ENCODE measurements around the gene ZNHIT3.
"Not testable (repeated sequence)": the region's sequence is repeated elsewhere in the genome, so short reads cannot be mapped to it uniquely, and the experiment has no call there.

Gene ZNHIT3

DNA sequence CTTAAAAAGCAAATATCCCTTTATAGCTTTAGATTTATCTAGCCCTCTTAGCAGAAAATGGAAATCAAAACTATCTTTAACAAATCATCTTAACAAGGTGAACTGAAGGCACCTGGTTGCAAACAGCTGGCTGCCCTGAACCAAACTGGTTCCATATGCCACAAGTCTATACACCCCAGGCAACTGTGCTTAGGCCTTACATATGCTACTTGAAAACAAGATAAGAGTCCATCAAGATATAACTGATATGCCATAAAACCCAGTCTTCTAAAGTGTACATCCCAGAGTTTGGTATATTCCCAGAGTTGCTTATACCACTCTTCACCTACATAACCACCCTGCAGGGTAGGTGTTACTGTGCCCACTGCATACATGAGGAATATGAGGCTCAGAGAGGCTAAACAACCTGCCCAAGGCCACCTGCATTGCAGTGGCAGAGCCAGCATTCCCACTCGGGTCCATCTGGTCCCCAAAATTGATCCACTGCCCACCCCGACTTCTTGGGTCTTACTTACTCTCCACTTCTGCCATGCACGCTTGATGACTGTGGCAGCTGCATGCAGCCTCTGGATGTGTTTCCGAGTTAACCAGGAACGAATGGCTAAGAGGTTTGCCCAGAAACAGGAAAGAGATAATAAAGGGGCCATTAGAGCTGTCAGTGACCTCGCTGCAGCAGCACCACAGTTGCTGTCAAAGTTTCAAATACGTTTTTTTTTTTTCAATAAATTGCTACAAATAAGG is 12.2 kb downstream of the ZNHIT3 start:
- no peak for FAIRE-seq
- no peak for DNase-seq (ENCODE audit: insufficient read length, low spot score)
- TF ChIP-seq POLR2A (IDR thresholded peaks at IDR 0.05; ENCODE audit: low read depth, low read length): no peak

DNA sequence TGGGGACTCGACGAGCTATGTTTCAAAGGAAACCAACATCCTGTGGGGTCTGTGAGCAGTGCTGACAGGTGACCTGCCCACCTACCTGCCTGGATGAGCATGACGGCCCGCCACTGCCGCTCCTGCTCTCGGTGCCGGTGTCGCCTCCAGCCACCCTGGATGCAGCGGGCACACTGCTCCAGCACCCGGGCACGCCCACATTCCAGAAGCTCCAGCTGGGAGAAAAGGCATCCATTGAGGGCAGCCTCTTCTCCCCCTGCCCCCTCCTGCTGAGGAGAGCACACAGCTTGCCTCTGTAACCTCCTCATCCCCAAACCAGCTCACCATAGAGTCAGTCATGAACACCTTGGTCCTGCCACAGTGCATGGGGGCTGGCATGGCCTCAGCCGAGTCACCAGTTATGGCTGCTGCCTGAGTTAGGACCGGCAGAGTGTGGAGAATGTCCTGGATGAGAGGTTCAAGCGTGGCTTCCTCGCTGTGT is 14.3 kb downstream of the ZNHIT3 start:
- DNase-seq (ENCODE audit: insufficient read length, low spot score) (no peak), FAIRE-seq (no peak)
- no peak for TF ChIP-seq POLR2A (IDR thresholded peaks at IDR 0.05; ENCODE audit: low read depth, low read length)

DNA sequence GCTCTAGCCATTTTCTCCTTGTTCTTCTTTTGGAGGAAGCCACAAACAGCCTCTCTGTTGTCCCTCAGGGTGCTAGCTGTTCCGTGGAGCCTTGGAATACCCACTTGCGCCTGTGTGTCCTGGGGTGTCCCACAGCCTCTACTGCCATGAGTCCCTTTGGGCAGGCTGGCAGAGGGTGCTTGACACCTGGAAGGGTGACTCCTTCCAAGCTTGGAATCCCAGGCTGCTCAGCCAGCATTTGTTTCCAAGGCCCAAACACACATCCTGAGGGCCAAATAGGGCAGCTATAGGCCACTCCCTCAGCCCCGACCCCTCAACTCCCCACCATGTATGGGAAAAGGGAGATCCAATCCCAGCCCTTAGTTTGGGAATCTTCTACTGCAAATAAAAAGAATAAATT is 14.9 kb downstream of the ZNHIT3 start:
- FAIRE-seq (no peak), DNase-seq (ENCODE audit: insufficient read length, low spot score) (no peak)
- no peak for TF ChIP-seq POLR2A (IDR thresholded peaks at IDR 0.05; ENCODE audit: low read depth, low read length)

DNA sequence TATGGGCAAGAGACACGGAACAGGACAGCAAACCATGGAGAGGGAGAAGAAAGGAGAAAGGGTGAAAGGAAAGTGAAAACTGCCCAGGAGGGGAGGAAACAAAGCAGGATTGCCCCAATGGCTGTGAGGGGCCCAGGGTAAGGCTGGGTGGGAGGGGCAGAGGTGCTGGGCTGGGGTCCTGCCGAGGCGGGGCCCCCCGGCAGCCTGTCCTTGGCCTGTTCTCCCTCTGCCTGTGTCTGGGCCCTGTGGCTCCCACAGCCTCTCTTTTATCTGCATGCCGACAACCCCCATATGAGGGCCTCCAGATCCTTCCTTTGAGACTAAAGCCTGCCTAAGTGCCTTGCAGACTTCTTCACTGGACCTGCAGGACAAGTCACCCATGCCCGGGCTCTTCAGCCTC is 15.5 kb downstream of the ZNHIT3 start:
- FAIRE-seq: no peak
- no peak for TF ChIP-seq POLR2A (IDR thresholded peaks at IDR 0.05; ENCODE audit: low read depth, low read length)
- DNase-seq (ENCODE audit: insufficient read length, low spot score): no peak

DNA sequence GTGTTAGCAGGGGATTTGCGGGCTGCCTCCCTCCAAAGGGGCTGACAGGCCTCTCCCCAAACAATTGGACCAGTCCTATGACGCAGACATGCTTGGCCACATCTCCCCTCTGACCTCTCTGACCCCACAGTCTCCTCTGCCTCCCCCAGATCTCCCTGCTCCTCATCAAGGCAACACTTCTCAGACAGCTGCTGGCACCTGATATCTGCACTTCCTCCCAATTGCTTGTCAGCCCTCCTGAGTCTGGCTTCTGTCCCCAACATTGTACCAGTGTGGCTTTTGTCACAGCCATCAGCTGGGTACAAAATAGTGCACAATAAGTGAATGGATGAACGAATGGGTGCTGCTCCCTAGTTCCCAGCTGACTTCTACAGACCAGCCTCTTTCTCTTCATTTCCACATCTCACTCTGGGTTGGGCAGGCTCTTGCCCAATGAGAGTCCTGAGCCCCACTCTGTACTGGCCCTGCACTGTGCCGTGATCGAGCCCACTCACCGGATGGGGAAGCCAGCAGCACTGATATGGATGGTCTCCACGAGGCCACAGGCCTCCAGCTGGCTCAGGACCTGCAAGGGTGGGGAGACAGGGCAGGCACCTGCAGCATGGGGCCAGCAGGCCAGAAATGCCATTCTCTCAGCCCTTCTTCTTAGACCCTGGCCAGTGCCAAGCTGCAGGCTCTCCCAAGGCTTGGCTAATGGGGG is 17.1 kb downstream of the ZNHIT3 start:
- no peak for FAIRE-seq
- no peak for TF ChIP-seq POLR2A (IDR thresholded peaks at IDR 0.05; ENCODE audit: low read depth, low read length)
- DNase-seq (ENCODE audit: insufficient read length, low spot score): no peak

DNA sequence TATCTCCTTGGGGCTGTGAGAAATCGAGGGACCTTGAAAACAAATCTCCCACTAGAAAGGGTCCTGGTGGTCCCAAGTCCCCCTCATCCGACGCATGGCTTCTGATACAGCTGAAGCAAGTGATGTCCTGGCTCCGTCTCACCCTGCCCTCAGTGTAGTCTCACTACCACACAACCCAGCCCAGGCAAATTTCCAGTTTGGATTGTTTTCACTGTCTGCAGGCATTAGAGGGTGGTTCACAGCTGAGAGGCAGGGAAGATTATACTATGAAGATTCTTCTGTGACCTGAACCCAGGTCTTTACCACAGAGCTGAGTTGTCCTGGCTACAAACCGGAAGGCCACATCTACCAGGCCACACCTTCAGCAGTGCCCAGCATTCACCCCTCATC is 17.7 kb downstream of the ZNHIT3 start:
- no peak for TF ChIP-seq POLR2A (IDR thresholded peaks at IDR 0.05; ENCODE audit: low read depth, low read length)
- DNase-seq (ENCODE audit: insufficient read length, low spot score) (no peak), FAIRE-seq (no peak)

DNA sequence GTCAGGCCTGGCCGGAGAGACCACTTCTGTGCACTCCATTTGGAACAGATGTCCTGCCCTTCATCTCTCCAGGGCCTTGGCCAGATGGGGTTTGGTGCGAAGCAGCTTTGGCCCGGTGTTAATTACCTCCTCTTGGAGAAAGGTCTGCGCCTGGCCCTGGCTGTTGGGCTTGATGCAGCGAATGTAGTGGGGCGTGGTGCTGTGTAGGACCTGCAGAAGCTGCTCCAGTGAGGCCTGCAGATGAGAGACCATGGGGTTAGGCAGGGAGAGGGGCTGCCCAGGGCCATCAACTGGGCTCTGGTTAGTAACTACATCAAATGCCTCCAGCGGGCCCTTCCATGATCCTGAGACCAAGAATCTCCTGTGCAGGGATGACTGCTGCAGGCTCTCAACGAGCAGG is 18.7 kb downstream of the ZNHIT3 start:
- FAIRE-seq (no peak), DNase-seq (ENCODE audit: insufficient read length, low spot score) (no peak)
- no peak for TF ChIP-seq POLR2A (IDR thresholded peaks at IDR 0.05; ENCODE audit: low read depth, low read length)

DNA sequence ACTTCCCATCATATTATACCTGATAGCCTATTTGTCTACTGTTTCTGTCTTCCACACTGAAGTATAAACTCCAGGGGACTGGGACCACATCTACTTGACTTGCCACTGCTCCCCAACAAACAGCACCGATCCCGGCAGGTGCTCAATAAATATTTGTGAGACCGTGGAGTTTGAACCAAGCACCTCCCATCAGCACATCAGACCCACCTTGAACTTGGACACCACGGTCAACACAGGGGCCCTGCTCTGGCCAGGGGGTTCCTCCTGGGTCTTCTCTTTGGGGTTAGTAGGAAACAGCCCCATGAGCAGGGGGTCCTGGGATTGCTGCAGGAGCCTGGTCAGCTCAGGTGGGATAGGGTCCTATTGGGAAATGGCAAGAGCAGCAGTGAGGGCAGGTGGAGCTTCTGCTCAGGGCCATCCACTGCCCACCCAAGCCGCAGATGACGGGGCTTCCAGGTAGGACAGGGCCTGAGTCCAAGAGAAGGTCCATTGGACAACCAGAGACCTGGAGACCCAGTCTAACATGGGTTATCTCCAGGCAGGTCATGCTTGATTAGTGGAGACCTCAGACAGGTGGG is 19.9 kb downstream of the ZNHIT3 start:
- DNase-seq (ENCODE audit: insufficient read length, low spot score) (no peak), FAIRE-seq (no peak)
- TF ChIP-seq POLR2A (IDR thresholded peaks at IDR 0.05; ENCODE audit: low read depth, low read length): no peak

DNA sequence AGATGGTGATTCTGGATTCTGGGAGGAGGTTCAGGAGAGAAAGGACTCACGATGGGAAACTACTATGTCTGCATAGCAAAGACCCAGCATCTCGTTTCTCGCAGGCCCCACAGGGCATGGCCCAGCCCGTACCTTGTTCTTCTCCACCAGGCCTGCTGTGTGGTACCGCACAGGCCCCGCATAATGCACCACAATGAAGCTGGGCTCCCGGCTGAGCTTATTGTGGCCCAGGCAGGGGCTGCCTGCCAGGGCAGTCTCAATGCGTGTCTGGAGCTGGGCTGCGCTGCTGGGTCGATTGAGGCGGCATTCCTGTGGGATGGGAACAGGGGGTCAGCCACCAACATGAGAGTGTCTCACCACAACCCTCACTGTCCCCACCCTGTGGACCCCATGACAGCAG is 20.4 kb downstream of the ZNHIT3 start:
- DNase-seq (ENCODE audit: insufficient read length, low spot score) (no peak), FAIRE-seq (no peak)

DNA sequence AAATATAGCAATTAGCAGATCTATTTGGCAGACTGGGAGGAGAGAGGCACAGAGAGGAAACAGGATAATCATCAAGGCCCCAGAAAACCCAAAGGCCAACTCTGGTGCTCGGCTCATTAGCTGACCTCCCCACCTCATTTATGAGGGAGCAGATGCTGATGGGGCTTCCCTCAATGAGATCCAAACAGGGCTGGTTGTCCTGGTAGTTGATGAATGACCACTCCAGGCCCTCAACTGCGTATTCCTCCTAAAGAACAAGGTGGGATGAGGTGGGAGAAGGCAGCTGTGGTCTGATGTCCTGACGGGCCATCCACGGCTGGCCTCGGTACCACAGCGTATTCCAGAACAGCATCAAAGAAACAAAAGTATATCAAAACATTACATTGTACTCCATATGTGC is 20.8 kb downstream of the ZNHIT3 start:
- FAIRE-seq (no peak), DNase-seq (ENCODE audit: insufficient read length, low spot score) (no peak)
- TF ChIP-seq POLR2A (IDR thresholded peaks at IDR 0.05; ENCODE audit: low read depth, low read length): no peak

More for the DNA sequence above, 20.4 kb downstream of the ZNHIT3 start:
- TF ChIP-seq POLR2A (IDR thresholded peaks at IDR 0.05; ENCODE audit: low read depth, low read length): no peak

DNA sequence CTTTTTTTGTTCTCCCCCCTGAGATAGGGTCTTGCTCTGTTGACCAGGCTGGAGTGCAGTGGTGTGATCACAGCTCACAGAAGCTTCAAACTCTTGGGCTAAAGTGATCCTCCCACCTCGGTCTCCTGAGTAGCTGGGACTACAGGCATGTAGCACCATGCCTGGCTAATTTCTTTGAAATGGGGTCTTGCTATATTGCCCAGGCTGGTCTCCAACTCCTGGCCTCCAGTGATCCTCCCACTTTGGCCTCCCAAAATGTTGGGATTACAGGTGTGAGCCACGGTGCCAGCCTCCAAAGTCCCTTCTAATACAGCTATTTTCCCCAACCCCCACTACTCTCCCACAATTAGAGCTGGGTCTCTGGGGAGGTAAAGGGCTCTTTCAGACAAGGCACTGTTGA is 22.0 kb downstream of the ZNHIT3 start:
- FAIRE-seq; DNase-seq (ENCODE audit: insufficient read length, low spot score): not testable (repeated sequence)

DNA sequence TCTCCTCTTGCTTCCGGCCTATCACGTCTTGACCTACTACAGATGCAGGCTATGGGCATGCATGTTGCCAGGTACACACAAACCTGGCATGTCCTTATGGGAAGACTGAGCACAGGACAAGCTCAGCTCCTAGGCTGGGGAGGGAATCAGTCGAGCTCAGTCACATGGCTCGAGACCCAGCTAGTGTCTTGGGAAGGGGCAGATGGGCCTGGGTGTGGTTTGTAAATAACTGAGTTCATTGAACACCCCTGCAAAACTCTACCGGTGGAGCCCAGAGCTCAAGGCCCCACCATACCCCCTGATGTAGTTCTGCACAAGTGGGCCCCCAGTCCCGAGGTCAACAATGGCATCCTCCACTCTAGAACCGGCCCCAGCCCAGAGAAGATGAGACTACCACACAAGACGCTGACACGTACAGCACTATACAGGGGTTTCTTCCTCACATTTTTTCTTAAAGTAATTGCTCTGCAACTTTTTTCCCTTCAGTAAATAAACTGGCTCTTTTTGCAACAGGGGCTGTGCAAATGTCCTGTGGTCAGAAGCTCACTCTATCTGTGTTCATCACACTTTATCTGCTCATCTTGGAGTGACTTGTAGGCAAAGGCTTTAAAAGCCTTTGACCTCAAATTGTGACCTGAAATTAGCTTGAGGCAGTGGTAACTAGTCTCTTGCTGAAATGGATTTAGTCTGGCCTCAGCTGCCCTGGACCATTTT is 22.9 kb downstream of the ZNHIT3 start:
- DNase-seq (ENCODE audit: insufficient read length, low spot score) (no peak), FAIRE-seq (no peak)
- no peak for TF ChIP-seq POLR2A (IDR thresholded peaks at IDR 0.05; ENCODE audit: low read depth, low read length)

DNA sequence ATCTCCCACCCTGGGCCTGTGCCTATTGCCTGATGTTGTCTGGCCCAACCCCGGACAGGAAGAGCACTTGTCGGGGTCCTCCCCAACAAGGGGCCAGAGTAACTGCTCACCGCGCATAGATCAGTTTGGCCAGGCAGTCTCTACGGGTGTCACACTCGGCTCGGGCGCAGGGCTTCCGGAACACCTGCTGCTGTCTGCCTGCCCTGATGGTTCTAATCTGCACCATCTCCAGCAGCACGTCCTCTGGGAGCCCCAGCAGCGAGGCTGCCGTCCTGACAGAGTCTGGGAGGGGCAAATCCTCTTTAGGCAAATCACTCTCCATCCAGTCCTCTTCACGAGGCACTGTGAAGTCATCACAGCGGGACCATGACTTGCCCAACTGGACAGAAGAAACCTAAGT is 24.2 kb downstream of the ZNHIT3 start:
- TF ChIP-seq POLR2A (IDR thresholded peaks at IDR 0.05; ENCODE audit: low read depth, low read length): no peak
- FAIRE-seq (no peak), DNase-seq (ENCODE audit: insufficient read length, low spot score) (no peak)

DNA sequence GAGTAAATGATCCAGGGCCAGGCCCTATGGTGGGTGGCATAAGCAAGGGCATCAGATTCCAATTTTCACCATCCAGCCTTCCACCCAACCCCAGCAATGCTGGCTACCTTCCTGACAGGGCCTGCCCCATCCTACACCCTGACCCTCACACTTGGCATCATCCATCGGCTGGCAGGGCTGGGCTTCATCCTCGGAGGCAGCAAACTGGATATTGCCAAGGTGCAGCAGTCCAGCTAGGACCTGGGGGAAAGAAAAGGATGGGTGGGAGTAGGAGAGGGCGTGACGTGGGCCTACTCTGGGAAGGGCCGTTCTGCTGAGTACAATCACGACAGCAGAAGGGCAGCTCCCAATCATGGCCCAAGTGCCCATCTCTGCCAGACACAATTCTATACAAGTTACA is 24.7 kb downstream of the ZNHIT3 start:
- TF ChIP-seq POLR2A (IDR thresholded peaks at IDR 0.05; ENCODE audit: low read depth, low read length): no peak
- FAIRE-seq (no peak), DNase-seq (ENCODE audit: insufficient read length, low spot score) (no peak)
